Subcutaneous adipose tissue (tissue), 4 donors: Measurements from ENCODE around the gene DDX43. TPM values are rescaled to one million over a fixed set of nuclear protein-coding genes. Genes with fewer than 3 reads are reported as not detected.

Experiments used
- CTCF ChIP-seq: fragments of 450-650 bp; IDR thresholded peaks from one replicate; pipeline ENCODE4 v1.5.1; 2016; ENCODE audit warnings: low read depth, mild to moderate bottlenecking, control low read depth, antibody characterized with exemption, moderate library complexity
- small RNA-seq: library from RNA; depleted of rRNA; stranded (forward); fragments of <200 nt; gene quantifications from one replicate; pipeline ENCODE3, GENCODE V24; 2016
- total RNA-seq, 4 donors: library from RNA; depleted of rRNA; stranded (reverse); fragments of >200 nt; gene quantifications; one replicate each; pipeline ENCODE4 v1.1.0, GENCODE V29; 2016

The DDX43 gene
- total RNA-seq, 4 donors from 2014 or later: 0.98 to 3.2 (median 2.2) TPM

- TF ChIP-seq CTCF: no peak
Measured at GRCh38 chr6:73455865-73456629, 61.4 kb downstream of the DDX43 start.

DNA sequence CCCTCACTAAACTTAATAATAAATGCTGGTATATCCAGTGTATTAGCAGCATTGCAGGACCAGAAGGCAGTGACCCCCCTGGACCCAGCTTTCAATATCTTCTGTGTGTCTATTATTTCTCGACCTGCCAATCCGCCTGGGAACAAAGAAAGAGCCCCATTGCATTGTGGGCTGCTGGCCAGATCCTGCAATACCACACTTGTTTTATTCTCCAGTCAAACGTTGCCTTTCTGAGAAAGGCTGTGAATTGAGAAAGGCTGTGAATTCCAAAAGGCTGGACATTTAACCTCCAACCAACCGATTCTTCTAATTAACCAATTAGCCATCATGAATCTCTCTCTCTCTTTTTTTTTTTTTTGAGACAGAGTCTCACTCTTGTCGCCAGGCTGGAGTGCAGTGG lies 65.4 kb downstream of the DDX43 start:
- no peak for TF ChIP-seq CTCF

GRCh38 chr6:73461537-73462350 lies 67.1 kb downstream of the DDX43 start, which contains the start of gene MTO1:
TSS of gene MTO1 (plus strand) at chr6:73461737. CDS start at chr6:73461855, 118 bp downstream.
- no peak for TF ChIP-seq CTCF

Small RNA genes within 50 kb of the gene (small RNA-seq; reads per million reads assigned to genes)
- gene RNU6-975P: not detected
- gene RPL39P3: not detected

Other genes starting within 250 kb of the DDX43 start
- gene KHDC1L, start 169.3 kb upstream of the DDX43 start, total RNA-seq: not detected
- 1 to 10 TPM in 1 of 4 donors, under 1 TPM in 3; 0.34 to 1.7 (median 0.77) TPM for gene KHDC1, start 131.6 kb upstream of the DDX43 start, total RNA-seq
- gene DPPA5, start 40.6 kb upstream of the DDX43 start, total RNA-seq: not detected
- gene KHDC3L, start 32.2 kb upstream of the DDX43 start, total RNA-seq: not detected
- not detected for gene OOEP, start 24.9 kb upstream of the DDX43 start, total RNA-seq
- 1 to 10 TPM; 3.0 to 6.1 (median 5.1) TPM for gene CGAS, start 57.5 kb downstream of the DDX43 start, total RNA-seq
- 10 to 100 TPM; 18.1 to 22.1 (median 18.6) TPM for gene MTO1, start 66.9 kb downstream of the DDX43 start, total RNA-seq
- gene EEF1A1, start 126.2 kb downstream of the DDX43 start, total RNA-seq: over 10,000 TPM in 1 of 4 donors, 1,000 to 10,000 TPM in 3; 7,676 to 11,568 (median 9,241) TPM